GM21526 (cell line): ENCODE data around the gene RNF40.
"Not testable (repeated sequence)": the region's sequence is repeated elsewhere in the genome, so short reads cannot be mapped to it uniquely, and the experiment has no call there.

ENCODE experiments used
- ATAC-seq: cut with Tn5 transposase; IDR thresholded peaks from one replicate; pipeline ENCODE4 v1.9.1; 2021; ENCODE audit warnings: moderate library complexity; ENCODE audit not compliant: unreplicated experiment, low FRiP score

RNF40 gene

DNA sequence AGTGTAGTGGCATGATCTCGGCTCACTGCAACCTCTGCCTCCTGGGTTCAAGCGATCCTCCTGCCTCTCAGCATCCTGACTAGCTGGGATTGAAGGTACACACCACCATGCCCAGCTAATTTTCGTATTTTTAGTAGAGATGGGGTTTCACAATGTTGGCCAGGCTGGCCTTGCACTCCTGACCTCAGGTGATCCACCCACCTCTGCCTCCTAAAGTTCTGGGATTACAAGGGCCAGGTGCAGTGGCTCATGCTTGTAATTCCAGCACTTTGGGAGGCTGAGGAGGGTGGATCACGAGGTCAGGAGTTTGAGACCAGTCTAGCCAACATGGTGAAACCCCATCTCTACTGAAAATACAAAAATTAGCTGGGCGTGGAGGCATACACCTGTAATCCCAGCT, 47.6 kb downstream of the RNF40 start:
- not testable (repeated sequence) for ATAC-seq

DNA sequence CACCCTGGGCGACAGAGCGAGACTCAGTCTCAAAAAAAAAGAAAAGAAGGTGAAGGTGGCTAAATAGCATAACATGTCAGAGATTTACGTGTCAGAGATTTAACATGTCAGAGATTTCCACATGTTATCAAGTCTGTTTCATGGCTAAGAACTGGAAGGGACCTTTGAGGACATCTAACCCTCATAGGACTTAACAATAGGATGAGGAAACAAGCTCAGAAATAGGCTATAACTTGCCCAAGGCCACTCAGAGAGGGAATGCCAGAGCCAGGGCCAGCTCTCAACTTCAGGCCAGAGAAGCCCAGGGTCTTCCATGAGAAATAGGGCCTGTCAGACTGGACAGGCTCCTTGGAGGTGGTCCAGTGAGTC, 51.7 kb downstream of the RNF40 start:
- ATAC-seq = no peak

DNA sequence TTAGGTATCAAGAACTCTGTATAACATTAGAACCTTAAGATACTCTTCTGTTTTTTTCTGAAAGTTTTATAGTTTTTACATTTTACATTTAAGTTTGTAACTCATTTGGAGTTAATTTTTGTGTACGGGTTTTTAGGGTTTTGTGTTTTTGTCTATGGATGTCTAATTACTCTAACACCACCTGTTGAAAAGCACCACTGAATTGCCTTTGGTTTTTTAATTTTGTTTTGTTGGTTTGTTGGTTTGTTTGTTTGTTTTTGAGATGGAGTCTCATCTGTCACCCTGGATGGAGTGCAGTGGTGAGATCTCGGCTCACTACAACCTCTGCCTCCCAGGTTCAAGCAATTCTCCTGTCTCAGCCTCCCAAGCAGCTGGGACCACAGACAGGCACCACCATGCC, 54.6 kb downstream of the RNF40 start:
- no peak for ATAC-seq

DNA sequence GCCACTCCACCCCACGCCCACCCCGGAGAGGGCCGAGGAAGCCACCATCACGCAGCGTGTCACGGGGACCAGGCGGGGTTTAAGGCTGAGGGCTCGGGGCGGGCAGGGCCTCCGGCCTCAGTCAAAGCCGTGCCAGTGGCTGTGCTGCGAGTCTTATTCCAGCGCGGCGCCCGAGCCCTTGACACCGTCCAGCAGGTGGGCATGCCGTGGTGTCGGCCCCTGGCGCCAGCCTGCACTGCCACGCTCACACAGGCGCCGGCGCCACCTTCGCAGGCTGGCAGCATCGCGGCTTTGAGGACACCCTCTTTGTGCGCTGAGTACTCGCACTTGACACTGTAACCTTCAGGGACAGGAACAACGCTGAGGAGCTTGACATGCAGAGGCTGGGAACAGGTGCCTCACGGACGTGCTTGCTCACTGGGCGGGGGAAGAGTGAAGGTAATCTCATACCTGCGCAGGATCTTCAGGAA, 58.9 kb downstream of the RNF40 start:
- ATAC-seq = no peak

DNA sequence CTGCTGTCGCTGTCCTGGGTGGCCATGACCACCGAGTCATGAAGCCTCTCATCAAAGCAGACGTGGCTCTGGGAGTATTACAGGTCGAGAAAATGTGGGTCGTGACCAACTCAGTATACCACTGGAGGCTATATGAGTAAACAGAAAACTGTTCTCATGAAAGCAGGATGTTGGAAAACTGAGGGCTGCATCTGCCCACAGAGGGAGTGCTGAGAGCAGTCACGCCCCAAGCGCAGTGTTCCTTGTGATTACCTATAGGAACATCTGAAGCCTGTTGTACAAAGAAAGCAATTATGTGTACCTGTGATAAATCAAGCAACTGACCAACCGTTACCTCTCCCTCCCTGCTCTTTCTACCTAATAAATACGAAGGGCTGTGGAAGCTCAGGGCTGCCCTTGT, 59.3 kb downstream of the RNF40 start:
- ATAC-seq = not testable (repeated sequence)

DNA sequence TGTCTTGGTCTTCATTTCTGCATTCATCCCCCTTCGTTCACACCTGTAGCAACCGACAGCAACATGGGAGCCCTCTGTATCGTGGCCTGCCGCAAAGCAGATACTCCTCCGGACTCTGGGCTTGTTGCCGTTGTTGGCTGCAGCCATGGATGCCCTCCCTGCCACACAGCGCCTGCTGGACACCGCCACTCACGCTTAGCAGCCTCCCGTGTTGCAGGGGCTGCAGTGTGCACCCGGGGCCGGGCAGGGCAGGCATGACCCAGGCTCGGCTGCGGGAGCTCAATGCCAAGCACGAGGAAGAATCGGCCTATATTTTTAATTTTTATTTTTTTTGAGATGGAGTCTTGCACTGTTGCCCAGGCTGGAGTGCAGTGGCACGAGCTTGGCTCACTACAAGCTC, 59.8 kb downstream of the RNF40 start:
- ATAC-seq = no peak
